ENCODE measurements around the gene RASAL1. TPM values are rescaled to one million over a fixed set of nuclear protein-coding genes. Genes with fewer than 3 reads are reported as not detected.

RASAL1 gene
- total RNA-seq, 1 experiment from 2014 or later: 0.33 TPM

GRCh38 chr12:113162102-113163029 is 26.8 kb upstream of the RASAL1 start:
- no peak for DNase-seq (ENCODE audit: low spot score)

- no peak for DNase-seq (ENCODE audit: low spot score)
Measured at GRCh38 chr12:113161415-113162016, 26.0 kb upstream of the RASAL1 start.

- DNase-seq (ENCODE audit: low spot score): no peak
Measured at GRCh38 chr12:113159937-113160336, 24.4 kb upstream of the RASAL1 start.

- no peak for DNase-seq (ENCODE audit: low spot score)
Measured at GRCh38 chr12:113158439-113159203, 23.1 kb upstream of the RASAL1 start.

- DNase-seq (ENCODE audit: low spot score): no peak
Measured at GRCh38 chr12:113157218-113157859, 21.8 kb upstream of the RASAL1 start.

- no peak for DNase-seq (ENCODE audit: low spot score)
Measured at GRCh38 chr12:113155646-113156045, 20.1 kb upstream of the RASAL1 start.

- DNase-seq (ENCODE audit: low spot score): no peak
Measured at GRCh38 chr12:113155060-113155459, 19.5 kb upstream of the RASAL1 start.

- no peak for DNase-seq (ENCODE audit: low spot score)
Measured at GRCh38 chr12:113154351-113154973, 18.9 kb upstream of the RASAL1 start.

GRCh38 chr12:113152835-113153814 is 17.6 kb upstream of the RASAL1 start:
- peak; percentile 87 for DNase-seq (ENCODE audit: low spot score)

GRCh38 chr12:113152196-113152834 is 16.8 kb upstream of the RASAL1 start:
- DNase-seq (ENCODE audit: low spot score): no peak

GRCh38 chr12:113151655-113152054 is 16.1 kb upstream of the RASAL1 start:
- no peak for DNase-seq (ENCODE audit: low spot score)

- DNase-seq (ENCODE audit: low spot score): peak; percentile 96
Measured at GRCh38 chr12:113149361-113150150, 14.0 kb upstream of the RASAL1 start, which contains the start of gene CFAP73. Gene CFAP73 (plus strand): TSS chr12:113149724. CDS start chr12:113149858, 134 bp downstream.

GRCh38 chr12:113146999-113147398 is 11.4 kb upstream of the RASAL1 start:
- DNase-seq (ENCODE audit: low spot score): no peak

- DNase-seq (ENCODE audit: low spot score): no peak
Measured at GRCh38 chr12:113145720-113146551, 10.4 kb upstream of the RASAL1 start.

- DNase-seq (ENCODE audit: low spot score): no peak
Measured at GRCh38 chr12:113144806-113145205, 9.2 kb upstream of the RASAL1 start.

- no peak for DNase-seq (ENCODE audit: low spot score)
Measured at GRCh38 chr12:113143959-113144358, 8.4 kb upstream of the RASAL1 start.

- no peak for DNase-seq (ENCODE audit: low spot score)
Measured at GRCh38 chr12:113142886-113143332, 7.3 kb upstream of the RASAL1 start.

Measured in HT-29 (cell line).